GM20000 (cell line): ENCODE results near the gene MTA3.

Experiments
- DNase-seq: peaks from one replicate; pipeline ENCODE4 v3.0.0; 2012; ENCODE audit warnings: low spot score
- CTCF ChIP-seq: IDR thresholded peaks from 2 replicates; pipeline ENCODE4 v1.5.1; 2012; ENCODE audit warnings: mild to moderate bottlenecking, control low read depth; ENCODE audit errors: extremely low read depth, missing control alignments

MTA3 gene

DNA sequence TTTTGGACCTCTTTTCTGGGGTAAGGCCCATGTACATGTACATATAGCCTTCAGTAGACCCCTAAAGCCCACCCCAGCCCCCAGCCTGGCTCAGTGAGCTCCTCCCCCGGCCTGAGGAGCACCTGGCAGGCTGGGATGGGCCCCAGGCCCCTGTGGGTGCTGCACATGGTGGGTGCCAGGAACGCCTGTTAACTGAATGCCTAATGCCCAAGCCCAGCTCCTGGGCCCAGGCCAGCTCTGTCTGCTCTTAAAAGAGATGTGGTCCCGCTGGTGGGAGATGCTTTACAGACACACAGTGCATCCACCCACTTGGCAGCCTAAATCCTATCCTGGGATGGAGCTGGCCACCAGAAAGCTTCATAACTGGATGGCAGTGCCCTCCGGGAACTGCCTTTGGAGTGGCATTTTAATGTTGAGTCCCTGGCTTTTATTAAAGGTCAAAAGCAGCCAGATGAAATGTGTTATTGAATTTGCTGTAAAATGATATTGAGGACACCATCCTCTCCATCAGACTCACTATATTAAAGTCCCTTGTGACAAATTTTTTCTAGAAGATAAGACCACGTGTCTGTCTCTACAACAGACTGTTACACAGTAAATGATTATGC lies 203.2 kb downstream of the MTA3 start:
- no peak for DNase-seq
- no peak for TF ChIP-seq CTCF

GRCh38 chr2:42775186-42775585 lies 206.8 kb downstream of the MTA3 start:
- no peak for DNase-seq
- TF ChIP-seq CTCF, result no peak

- TF ChIP-seq CTCF, result no peak
- no peak for DNase-seq
Observed at GRCh38 chr2:42775810-42776209, 207.4 kb downstream of the MTA3 start.

DNA sequence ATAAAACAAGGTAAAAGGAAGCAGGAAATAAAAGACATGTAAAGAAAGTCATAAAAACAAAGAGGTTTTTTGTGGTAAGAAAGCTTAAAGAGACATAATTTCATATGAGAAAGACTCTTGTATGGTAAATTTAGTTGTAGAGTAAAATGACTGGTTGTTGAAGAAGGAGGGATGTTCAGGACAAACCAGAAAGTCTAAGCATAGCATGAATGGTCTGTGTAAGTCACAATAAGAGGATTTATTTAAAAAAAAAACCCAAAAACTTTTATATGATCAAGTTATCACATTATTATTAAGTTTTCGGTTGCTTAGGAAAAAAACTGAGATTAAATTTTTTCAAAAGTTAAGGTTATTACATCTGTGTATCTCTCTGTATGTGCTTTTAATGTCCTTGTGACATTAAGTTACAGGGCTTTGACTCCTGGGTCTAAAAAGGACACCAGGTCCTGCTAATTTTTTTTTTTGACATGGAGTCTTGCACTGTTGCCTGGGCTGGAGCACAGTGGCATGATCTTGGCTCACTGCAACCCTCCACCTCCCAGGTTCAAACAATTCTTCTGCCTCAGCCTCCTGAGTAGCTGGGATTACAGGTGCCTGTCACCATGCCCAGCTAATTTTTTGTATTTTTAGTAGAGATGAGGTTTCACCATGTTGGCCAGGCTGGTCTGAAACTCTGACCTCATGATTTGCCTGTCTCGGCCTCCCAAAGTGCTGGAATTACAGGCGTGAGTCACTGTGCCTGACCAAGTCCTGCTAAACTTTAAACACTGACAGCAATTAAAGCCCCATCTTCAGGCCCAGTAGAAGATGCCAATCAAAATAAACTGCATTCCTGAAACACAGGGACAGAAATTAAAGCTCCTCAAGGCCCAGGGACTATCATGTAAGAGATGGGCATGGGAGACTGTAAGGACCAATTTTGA lies 209.7 kb downstream of the MTA3 start:
- no peak for TF ChIP-seq CTCF
- DNase-seq, result no peak

DNA sequence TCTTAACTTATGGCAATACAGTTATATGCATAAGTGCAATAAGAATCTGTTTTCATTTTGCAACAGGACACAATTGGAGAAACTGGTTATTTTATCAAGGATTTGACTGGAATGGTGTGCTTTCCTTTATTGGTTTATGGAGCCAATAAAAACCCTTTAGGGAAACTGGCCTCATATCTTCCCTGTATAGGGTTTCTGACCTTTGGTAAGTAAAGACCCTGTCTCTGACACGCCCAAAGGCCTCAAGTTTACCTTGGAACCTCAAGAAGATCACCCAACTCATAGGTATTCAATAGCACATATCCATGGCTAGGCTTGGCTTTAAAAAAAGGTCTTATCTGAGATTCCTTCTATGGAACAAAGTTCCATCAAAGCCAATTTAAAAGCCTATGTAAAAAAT lies 212.7 kb downstream of the MTA3 start:
- no peak for TF ChIP-seq CTCF
- no peak for DNase-seq

DNA sequence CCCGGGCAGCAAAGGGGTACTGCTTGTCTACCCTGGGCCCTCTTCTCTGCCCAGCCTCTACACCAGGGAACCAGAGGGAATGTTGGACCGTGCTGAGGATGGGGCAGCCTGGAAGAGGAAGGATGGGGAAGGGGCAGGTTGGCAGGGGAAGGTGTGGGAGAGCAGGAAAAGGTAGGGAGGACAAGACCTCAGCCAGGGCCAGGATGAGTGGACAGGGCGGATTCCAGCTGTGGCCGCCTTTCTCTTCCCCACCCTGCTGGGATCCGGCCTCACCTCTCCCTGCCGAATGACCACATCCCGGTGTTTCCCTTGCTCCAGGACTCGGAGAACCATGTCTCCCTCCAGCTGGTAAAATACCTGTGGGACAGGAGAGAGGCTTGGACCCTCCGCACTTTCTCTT lies 215.1 kb downstream of the MTA3 start:
- no peak for DNase-seq

More for the DNA sequence above, 215.1 kb downstream of the MTA3 start:
- TF ChIP-seq CTCF, result no peak
